Measurements from ENCODE around the gene TMSB4X. TPM values are rescaled to one million over a fixed set of nuclear protein-coding genes. Genes with fewer than 3 reads are reported as not detected.
"Not testable (repeated sequence)": the region's sequence is repeated elsewhere in the genome, so short reads cannot be mapped to it uniquely, and the experiment has no call there.

Gene TMSB4X
- total RNA-seq = 1,000 to 10,000 TPM; 3,666 to 4,468 TPM

- H3K4me3 Mint-ChIP-seq = peak within 1 kb of the TSS; percentile 90
- ATAC-seq (peak; percentile 52), DNase-seq (peak; percentile 91)
- no peaks in the 10 kb centered on the region for H3K27me3 Mint-ChIP-seq
- H3K9me3 Mint-ChIP-seq (ENCODE audit: low read depth) = no peaks in the 10 kb centered on the region
- intact Hi-C loops (cut with DNase I, micrococcal nuclease) = loop anchor here (1.0 to 10.0 kb wide), 3 partner anchors 19 to 400 kb away; no protein-coding TSS in a partner anchor
- peak within 1 kb of the TSS; percentile 96 for H3K27ac Mint-ChIP-seq
- ChIA-PET CTCF (interaction anchor here (0.8 to 3.0 kb wide), 8 partner anchors 17 to 192 kb away, joined by 3 to 14 read pairs (median 5); no protein-coding TSS in a partner anchor), POLR2A (interaction anchor here (0.6 to 4.5 kb wide), 9 partner anchors 11 to 193 kb away, joined by 3 to 27 read pairs (median 4); no protein-coding TSS in a partner anchor)
- H3K4me1 Mint-ChIP-seq = peaks cover 24% of the 10 kb centered on the region
- H3K36me3 Mint-ChIP-seq (ENCODE audit: low read depth) = peaks cover 50% of the 10 kb centered on the region
Measured at GRCh38 chrX:12974796-12975669, at the start of gene TMSB4X. TMSB4X (plus strand) TSS chrX:12975110.

- ATAC-seq = no peak
- DNase-seq = no peak
- H3K4me3 Mint-ChIP-seq = no peak overlapping the region
- no peaks in the 10 kb centered on the region for H3K27me3 Mint-ChIP-seq
- ChIA-PET CTCF (interaction anchor here (1.0 kb wide), 1 partner anchor 17 kb away, joined by 4 read pairs; no protein-coding TSS in a partner anchor), POLR2A (no interaction called here)
- no peaks in the 10 kb centered on the region for H3K36me3 Mint-ChIP-seq (ENCODE audit: low read depth)
- intact Hi-C loops (cut with DNase I, micrococcal nuclease) = no loop called here
- H3K9me3 Mint-ChIP-seq (ENCODE audit: low read depth) = no peaks in the 10 kb centered on the region
- no peak overlapping the region for H3K27ac Mint-ChIP-seq
- no peaks in the 10 kb centered on the region for H3K4me1 Mint-ChIP-seq
Measured at GRCh38 chrX:12929701-12930100, 45.2 kb upstream of the TMSB4X start.

GRCh38 chrX:12930150-12930549 is 44.8 kb upstream of the TMSB4X start:
- H3K27ac Mint-ChIP-seq = no peak overlapping the region
- H3K4me1 Mint-ChIP-seq = no peaks in the 10 kb centered on the region
- no peak overlapping the region for H3K4me3 Mint-ChIP-seq
- no peak for DNase-seq
- POLR2A ChIA-PET = no interaction called here
- no peaks in the 10 kb centered on the region for H3K27me3 Mint-ChIP-seq
- ATAC-seq = no peak
- H3K9me3 Mint-ChIP-seq (ENCODE audit: low read depth) = no peaks in the 10 kb centered on the region
- H3K36me3 Mint-ChIP-seq (ENCODE audit: low read depth) = no peaks in the 10 kb centered on the region
- CTCF ChIA-PET = interaction anchor here (0.7 to 1.0 kb wide), 2 partner anchors 16 to 83 kb away, joined by 3 to 4 read pairs; no protein-coding TSS in a partner anchor
- intact Hi-C loops (cut with DNase I, micrococcal nuclease) = no loop called here

GRCh38 chrX:12932244-12932643 is 42.7 kb upstream of the TMSB4X start:
- ATAC-seq = no peak
- no peaks in the 10 kb centered on the region for H3K9me3 Mint-ChIP-seq (ENCODE audit: low read depth)
- POLR2A ChIA-PET = no interaction called here
- no peak overlapping the region for H3K27ac Mint-ChIP-seq
- no peaks in the 10 kb centered on the region for H3K4me1 Mint-ChIP-seq
- intact Hi-C loops (cut with DNase I, micrococcal nuclease) = no loop called here
- no peaks in the 10 kb centered on the region for H3K36me3 Mint-ChIP-seq (ENCODE audit: low read depth)
- no peak overlapping the region for H3K4me3 Mint-ChIP-seq
- CTCF ChIA-PET = no interaction called here
- no peaks in the 10 kb centered on the region for H3K27me3 Mint-ChIP-seq
- no peak for DNase-seq

GRCh38 chrX:12934850-12935249 is 40.1 kb upstream of the TMSB4X start:
- ATAC-seq (no peak), DNase-seq (no peak)
- ChIA-PET CTCF (no interaction called here), POLR2A (no interaction called here)
- Mint-ChIP-seq H3K4me3 (no peak overlapping the region), H3K27ac (no peak overlapping the region), H3K27me3 (no peaks in the 10 kb centered on the region), H3K9me3 (ENCODE audit: low read depth) (no peaks in the 10 kb centered on the region), H3K36me3 (ENCODE audit: low read depth) (no peaks in the 10 kb centered on the region), H3K4me1 (no peaks in the 10 kb centered on the region)
- intact Hi-C loops (cut with DNase I, micrococcal nuclease) = no loop called here

GRCh38 chrX:12936947-12937346 is 38.0 kb upstream of the TMSB4X start:
- no peak for ATAC-seq
- H3K27ac Mint-ChIP-seq = no peak overlapping the region
- intact Hi-C loops (cut with DNase I, micrococcal nuclease) = no loop called here
- no peak for DNase-seq
- no peaks in the 10 kb centered on the region for H3K36me3 Mint-ChIP-seq (ENCODE audit: low read depth)
- CTCF ChIA-PET = interaction anchor here (2.0 kb wide), 1 partner anchor 9 kb away, joined by 17 read pairs; no protein-coding TSS in a partner anchor
- H3K9me3 Mint-ChIP-seq (ENCODE audit: low read depth) = no peaks in the 10 kb centered on the region
- POLR2A ChIA-PET = no interaction called here
- no peak overlapping the region for H3K4me3 Mint-ChIP-seq
- H3K4me1 Mint-ChIP-seq = no peaks in the 10 kb centered on the region
- H3K27me3 Mint-ChIP-seq = no peaks in the 10 kb centered on the region

GRCh38 chrX:12940471-12940870 is 34.4 kb upstream of the TMSB4X start:
- intact Hi-C loops (cut with DNase I, micrococcal nuclease); H3K9me3 Mint-ChIP-seq (ENCODE audit: low read depth): not testable (repeated sequence)

GRCh38 chrX:12943592-12943991 is 31.3 kb upstream of the TMSB4X start:
- H3K36me3 Mint-ChIP-seq (ENCODE audit: low read depth); POLR2A ChIA-PET; H3K27me3 Mint-ChIP-seq; H3K27ac Mint-ChIP-seq; ATAC-seq; H3K4me3 Mint-ChIP-seq; intact Hi-C loops (cut with DNase I, micrococcal nuclease); H3K9me3 Mint-ChIP-seq (ENCODE audit: low read depth); DNase-seq: not testable (repeated sequence)
- CTCF ChIA-PET = interaction anchor here (0.6 kb wide), 1 partner anchor 1401 kb away, joined by 3 read pairs; no protein-coding TSS in a partner anchor
- peaks cover 25% of the 10 kb centered on the region for H3K4me1 Mint-ChIP-seq

More at GRCh38 chrX:12940471-12940870, 34.4 kb upstream of the TMSB4X start:
- CTCF ChIA-PET; H3K27ac Mint-ChIP-seq; ATAC-seq; H3K4me3 Mint-ChIP-seq; POLR2A ChIA-PET; H3K4me1 Mint-ChIP-seq; DNase-seq; H3K36me3 Mint-ChIP-seq (ENCODE audit: low read depth); H3K27me3 Mint-ChIP-seq: not testable (repeated sequence)

GRCh38 chrX:12944452-12944851 is 30.5 kb upstream of the TMSB4X start:
- H3K27ac Mint-ChIP-seq; POLR2A ChIA-PET; DNase-seq; H3K36me3 Mint-ChIP-seq (ENCODE audit: low read depth); intact Hi-C loops (cut with DNase I, micrococcal nuclease); H3K27me3 Mint-ChIP-seq; H3K4me3 Mint-ChIP-seq; H3K9me3 Mint-ChIP-seq (ENCODE audit: low read depth); ATAC-seq: not testable (repeated sequence)
- H3K4me1 Mint-ChIP-seq = peaks cover 34% of the 10 kb centered on the region
- CTCF ChIA-PET = interaction anchor here (0.6 kb wide), 1 partner anchor 1402 kb away, joined by 3 read pairs; no protein-coding TSS in a partner anchor

- ATAC-seq = no peak
- H3K27ac Mint-ChIP-seq = no peak overlapping the region
- CTCF ChIA-PET = interaction anchor here (0.7 to 2.9 kb wide), 17 partner anchors 7 to 1086 kb away, joined by 3 to 38 read pairs (median 6); no protein-coding TSS in a partner anchor
Measured at GRCh38 chrX:12945494-12945893, 29.4 kb upstream of the TMSB4X start.

GRCh38 chrX:12946406-12946805 is 28.5 kb upstream of the TMSB4X start:
- intact Hi-C loops (cut with DNase I, micrococcal nuclease) = loop anchor here (1.0 to 5.0 kb wide), 3 partner anchors 311 to 706 kb away; partner anchors contain the start of gene TCEANC (in 1 of the 2)
- CTCF ChIA-PET = interaction anchor here (0.6 to 2.9 kb wide), 56 partner anchors 8 to 779 kb away, joined by 3 to 38 read pairs (median 4); partner anchors contain the start of genes PRPS2 and TMSB4X
- H3K9me3 Mint-ChIP-seq (ENCODE audit: low read depth) = no peaks in the 10 kb centered on the region
- H3K36me3 Mint-ChIP-seq (ENCODE audit: low read depth) = no peaks in the 10 kb centered on the region
- H3K27ac Mint-ChIP-seq = peak overlapping the region; percentile 94
- H3K27me3 Mint-ChIP-seq = no peaks in the 10 kb centered on the region
- peak overlapping the region; percentile 38 for H3K4me3 Mint-ChIP-seq
- POLR2A ChIA-PET = interaction anchor here (0.7 to 1.4 kb wide), 3 partner anchors 31 to 146 kb away, joined by 3 to 14 read pairs (median 6); no protein-coding TSS in a partner anchor
- ATAC-seq (no peak), DNase-seq (no peak)
- H3K4me1 Mint-ChIP-seq = peaks cover 49% of the 10 kb centered on the region

More at GRCh38 chrX:12945494-12945893, 29.4 kb upstream of the TMSB4X start:
- H3K36me3 Mint-ChIP-seq (ENCODE audit: low read depth) = no peaks in the 10 kb centered on the region
- no peak overlapping the region for H3K4me3 Mint-ChIP-seq
- H3K4me1 Mint-ChIP-seq = peaks cover 43% of the 10 kb centered on the region
- POLR2A ChIA-PET = no interaction called here
- no peaks in the 10 kb centered on the region for H3K9me3 Mint-ChIP-seq (ENCODE audit: low read depth)
- H3K27me3 Mint-ChIP-seq = no peaks in the 10 kb centered on the region
- no peak for DNase-seq
- intact Hi-C loops (cut with DNase I, micrococcal nuclease) = loop anchor here (5.0 kb wide), 2 partner anchors 312 to 707 kb away; partner anchors contain the start of gene TCEANC (in 1 of the 2)
